ENCODE data around the gene LILRB4.

- no peak for TF ChIP-seq CTCF (IDR thresholded peaks at IDR 0.05 in 2 of 3, conservative IDR thresholded peaks at IDR 0.05 in 1 of 3; ENCODE audit: borderline replicate concordance in 1 of 3, insufficient read depth in 1 of 3, low read depth in 2 of 3, low read length in 2 of 3)
- TF ChIP-seq POLR2A (IDR thresholded peaks at IDR 0.05; ENCODE audit: borderline replicate concordance, extremely low read depth, insufficient read depth, insufficient read length): no peak
- TF ChIP-seq EZH2 (IDR thresholded peaks at IDR 0.05): no peak
- no peak for TF ChIP-seq CBX3 (IDR thresholded peaks at IDR 0.05; ENCODE audit: low read depth)
- TF ChIP-seq RAD21 (IDR thresholded peaks at IDR 0.05; ENCODE audit: low read depth): no peak
- no peak for TF ChIP-seq CEBPB (IDR thresholded peaks at IDR 0.05; ENCODE audit: low read depth)
- TF ChIP-seq ZNF274 (IDR thresholded peaks at IDR 0.05; ENCODE audit: low read depth, low read length): no peak
- no peak for TF ChIP-seq REST (IDR thresholded peaks at IDR 0.05; ENCODE audit: low read depth)
- no peak for TF ChIP-seq EZH2phosphoT487 (IDR thresholded peaks at IDR 0.05; ENCODE audit: borderline replicate concordance)
- no peak for TF ChIP-seq YY1 (IDR thresholded peaks at IDR 0.05; ENCODE audit: extremely low read depth, insufficient replicate concordance, low read depth, low read length)
- TF ChIP-seq ATF3 (IDR thresholded peaks at IDR 0.05): no peak
Observed at GRCh38 chr19:54654447-54655321, 8.1 kb upstream of the LILRB4 start.

Data from HCT116 (cell line).